ENCODE data around the gene ZNF217. TPM values are rescaled to one million over a fixed set of nuclear protein-coding genes. Genes with fewer than 3 reads are reported as not detected.
A peak's percentile ranks its signal among the peaks of the same experiment; 100 is the strongest.
"Not testable (repeated sequence)": the region's sequence is repeated elsewhere in the genome, so short reads cannot be mapped to it uniquely, and the experiment has no call there.

Gene ZNF217
- polyA plus RNA-seq, 2 of the 4 experiments (the other 2 are of a cell fraction): 22.2 to 30.5 TPM

GRCh38 chr20:53597030-53597482, 3.4 kb upstream of the ZNF217 start:
- no peak for ATAC-seq
- ChIA-PET POLR2A (interaction anchor here (0.7 to 5.3 kb wide), 6 partner anchors 26 to 319 kb away, joined by 3 to 69 read pairs (median 6); no protein-coding TSS in a partner anchor), CTCF (interaction anchor here (0.5 to 1.7 kb wide), 4 partner anchors 25 to 343 kb away, joined by 3 to 6 read pairs (median 4); no protein-coding TSS in a partner anchor)
- H3K4me1 ChIP-seq: peaks cover 28% of the 10 kb centered on the region
- no peak for FAIRE-seq
- peak overlapping the region; percentile 88 to 91 for H3K27ac ChIP-seq
- H3K9me3 ChIP-seq: no peaks in the 10 kb centered on the region
- WGBS (ENCODE audit: missing lambda C conversion rate): 49% methylated on average over 3 of the region's 3 CpGs
- no peak for TF ChIP-seq JUNB (IDR thresholded peaks at IDR 0.05)
- DNase-seq (ENCODE audit: low read depth in 1 of 2, low spot score in 1 of 2): no peak
- H3K4me3 ChIP-seq: peak overlapping the region; percentile 19; the same call in 1 of the 3 replicates
- peak overlapping the region; percentile 94 for H3K4me2 ChIP-seq

DNA sequence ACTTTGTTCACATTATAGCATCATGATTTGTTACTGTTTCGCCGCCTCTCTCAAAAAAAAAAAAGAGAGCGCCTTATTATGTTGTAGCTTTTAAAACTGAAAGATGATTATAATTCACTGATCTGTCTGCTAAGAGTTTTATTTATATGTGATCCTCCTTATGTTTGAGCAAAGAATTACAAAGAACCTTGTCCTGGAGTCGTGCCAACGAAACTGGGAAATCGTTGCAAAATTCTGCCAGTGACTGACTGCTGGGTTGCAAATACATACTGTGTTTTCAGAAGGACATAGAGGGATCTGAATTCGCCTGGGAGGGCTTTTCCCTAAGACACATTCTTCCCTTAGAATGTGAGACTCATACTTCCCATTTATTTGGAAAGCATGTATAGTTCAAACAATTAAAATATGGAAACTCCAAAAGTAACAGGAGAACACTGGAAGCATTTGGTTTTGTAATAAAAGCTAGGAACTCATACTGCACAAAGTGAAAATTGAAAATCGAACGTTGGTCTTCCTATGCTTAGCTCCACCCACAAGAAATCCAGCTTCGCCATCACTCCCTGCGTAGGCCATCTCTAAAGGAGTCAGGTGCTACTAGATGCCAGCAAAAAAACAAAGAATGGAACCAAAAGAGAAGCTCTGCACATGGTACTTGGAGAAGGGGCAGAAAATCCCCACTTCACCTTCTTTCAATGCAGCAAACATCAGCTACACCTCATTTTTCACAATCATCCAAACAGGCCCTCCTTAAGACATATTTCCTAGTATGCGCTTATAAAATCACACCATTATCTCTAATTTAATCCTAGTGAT, 2.8 kb upstream of the ZNF217 start:
- Histone ChIP-seq H3K4me2 (peak overlapping the region; percentile 94), H3K27ac (peak overlapping the region; percentile 88 to 91), H3K4me3 (peak overlapping the region; percentile 19; the same call in 1 of the 3 replicates), H3K4me1 (peaks cover 28% of the 10 kb centered on the region)
- ATAC-seq; H3K9me3 ChIP-seq; DNase-seq (ENCODE audit: low read depth in 1 of 2, low spot score in 1 of 2): not testable (repeated sequence)
- WGBS (ENCODE audit: missing lambda C conversion rate): 10% methylated on average over 12 of the region's 12 CpGs
- CTCF ChIA-PET: interaction anchor here (0.5 to 1.7 kb wide), 6 partner anchors 12 to 343 kb away, joined by 3 to 6 read pairs (median 4); no protein-coding TSS in a partner anchor
- peak; percentile 59 for FAIRE-seq
- 0 out of 5 replicates have a peak, but pooled peaks of 1 of the 2 experiments have one; percentile 31 for TF ChIP-seq JUN (IDR thresholded peaks at IDR 0.05)
- TF ChIP-seq CEBPB (IDR thresholded peaks at IDR 0.05): peak; percentile 50 to 63; a peak in 2 of 4 replicates
- POLR2A ChIA-PET: interaction anchor here (0.8 to 5.3 kb wide), 5 partner anchors 27 to 320 kb away, joined by 3 to 69 read pairs (median 7); no protein-coding TSS in a partner anchor

DNA sequence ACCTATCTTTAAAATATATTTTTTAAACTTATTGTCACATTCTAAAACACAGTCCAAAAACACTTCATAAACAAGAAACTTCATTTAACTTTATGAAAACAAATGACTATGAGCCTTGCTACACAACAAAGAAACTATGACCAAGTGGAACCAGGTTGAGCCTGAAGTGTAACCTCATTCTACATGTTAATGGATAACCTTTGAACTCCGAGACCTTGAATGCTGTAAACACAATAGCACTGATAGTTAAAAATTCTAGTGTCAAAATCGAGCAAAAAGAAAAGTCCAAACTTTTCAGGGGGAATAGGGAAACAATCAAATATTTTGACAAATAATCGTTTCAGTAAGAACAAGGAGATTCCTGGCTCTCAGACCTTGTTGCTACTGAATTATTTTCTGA, 2.1 kb upstream of the ZNF217 start:
- FAIRE-seq; H3K9me3 ChIP-seq; H3K4me3 ChIP-seq; DNase-seq (ENCODE audit: low read depth in 1 of 2, low spot score in 1 of 2); ATAC-seq: not testable (repeated sequence)
- Histone ChIP-seq H3K4me2 (peak overlapping the region; percentile 94), H3K27ac (peak overlapping the region; percentile 88 to 91), H3K4me1 (peaks cover 28% of the 10 kb centered on the region)
- 0% methylated on average over 3 of the region's 3 CpGs for WGBS (ENCODE audit: missing lambda C conversion rate)
- ChIA-PET CTCF (interaction anchor here (1.0 to 1.2 kb wide), 3 partner anchors 13 to 177 kb away, joined by 3 to 5 read pairs (median 4); no protein-coding TSS in a partner anchor), POLR2A (interaction anchor here (1.4 to 5.3 kb wide), 3 partner anchors 27 to 157 kb away, joined by 4 to 69 read pairs (median 7); no protein-coding TSS in a partner anchor)

GRCh38 chr20:53595018-53595378, 1.4 kb upstream of the ZNF217 start:
- CTCF ChIA-PET: interaction anchor here (0.7 to 2.1 kb wide), 9 partner anchors 12 to 345 kb away, joined by 3 to 12 read pairs (median 4); no protein-coding TSS in a partner anchor
- peak overlapping the region; percentile 94 for H3K4me2 ChIP-seq
- DNase-seq (ENCODE audit: low read depth in 1 of 2, low spot score in 1 of 2) (no peak), ATAC-seq (no peak), FAIRE-seq (no peak)
- TF ChIP-seq, protein P1, sequence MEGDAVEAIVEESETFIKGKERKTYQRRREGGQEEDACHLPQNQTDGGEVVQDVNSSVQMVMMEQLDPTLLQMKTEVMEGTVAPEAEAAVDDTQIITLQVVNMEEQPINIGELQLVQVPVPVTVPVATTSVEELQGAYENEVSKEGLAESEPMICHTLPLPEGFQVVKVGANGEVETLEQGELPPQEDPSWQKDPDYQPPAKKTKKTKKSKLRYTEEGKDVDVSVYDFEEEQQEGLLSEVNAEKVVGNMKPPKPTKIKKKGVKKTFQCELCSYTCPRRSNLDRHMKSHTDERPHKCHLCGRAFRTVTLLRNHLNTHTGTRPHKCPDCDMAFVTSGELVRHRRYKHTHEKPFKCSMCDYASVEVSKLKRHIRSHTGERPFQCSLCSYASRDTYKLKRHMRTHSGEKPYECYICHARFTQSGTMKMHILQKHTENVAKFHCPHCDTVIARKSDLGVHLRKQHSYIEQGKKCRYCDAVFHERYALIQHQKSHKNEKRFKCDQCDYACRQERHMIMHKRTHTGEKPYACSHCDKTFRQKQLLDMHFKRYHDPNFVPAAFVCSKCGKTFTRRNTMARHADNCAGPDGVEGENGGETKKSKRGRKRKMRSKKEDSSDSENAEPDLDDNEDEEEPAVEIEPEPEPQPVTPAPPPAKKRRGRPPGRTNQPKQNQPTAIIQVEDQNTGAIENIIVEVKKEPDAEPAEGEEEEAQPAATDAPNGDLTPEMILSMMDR (IDR thresholded peaks at IDR 0.05): no peak
- TF ChIP-seq, protein P2, sequence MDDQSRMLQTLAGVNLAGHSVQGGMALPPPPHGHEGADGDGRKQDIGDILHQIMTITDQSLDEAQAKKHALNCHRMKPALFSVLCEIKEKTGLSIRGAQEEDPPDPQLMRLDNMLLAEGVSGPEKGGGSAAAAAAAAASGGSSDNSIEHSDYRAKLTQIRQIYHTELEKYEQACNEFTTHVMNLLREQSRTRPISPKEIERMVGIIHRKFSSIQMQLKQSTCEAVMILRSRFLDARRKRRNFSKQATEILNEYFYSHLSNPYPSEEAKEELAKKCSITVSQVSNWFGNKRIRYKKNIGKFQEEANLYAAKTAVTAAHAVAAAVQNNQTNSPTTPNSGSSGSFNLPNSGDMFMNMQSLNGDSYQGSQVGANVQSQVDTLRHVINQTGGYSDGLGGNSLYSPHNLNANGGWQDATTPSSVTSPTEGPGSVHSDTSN (IDR thresholded peaks at IDR 0.05): no peak
- TF ChIP-seq, protein P3, sequence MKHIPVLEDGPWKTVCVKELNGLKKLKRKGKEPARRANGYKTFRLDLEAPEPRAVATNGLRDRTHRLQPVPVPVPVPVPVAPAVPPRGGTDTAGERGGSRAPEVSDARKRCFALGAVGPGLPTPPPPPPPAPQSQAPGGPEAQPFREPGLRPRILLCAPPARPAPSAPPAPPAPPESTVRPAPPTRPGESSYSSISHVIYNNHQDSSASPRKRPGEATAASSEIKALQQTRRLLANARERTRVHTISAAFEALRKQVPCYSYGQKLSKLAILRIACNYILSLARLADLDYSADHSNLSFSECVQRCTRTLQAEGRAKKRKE (CRISPR knock-in tag; IDR thresholded peaks at IDR 0.05; ENCODE audit: low read depth): no peak
- TF ChIP-seq RCOR1 (IDR thresholded peaks at IDR 0.05; ENCODE audit: low read depth, low read length) (no peak), MYC (IDR thresholded peaks at IDR 0.05; ENCODE audit: borderline replicate concordance, low read length) (no peak), BHLHE40 (IDR thresholded peaks at IDR 0.05; ENCODE audit: low read depth, low read length) (no peak), NPAS2 (CRISPR knock-in tag; IDR thresholded peaks at IDR 0.05; ENCODE audit: borderline replicate concordance) (no peak), HDAC2 (IDR thresholded peaks at IDR 0.05) (no peak), FOSL2 (IDR thresholded peaks at IDR 0.05) (no peak), FOSL2 (CRISPR knock-in tag; IDR thresholded peaks at IDR 0.05) (no peak), EP300 (IDR thresholded peaks at IDR 0.05) (no peak), RAD21 (conservative IDR thresholded peaks at IDR 0.05 in 1 of 2, IDR thresholded peaks at IDR 0.05 in 1 of 2) (no peak), MAX (IDR thresholded peaks at IDR 0.05) (no peak), MAFK (IDR thresholded peaks at IDR 0.05; ENCODE audit: partially characterized antibody) (no peak), MAZ (IDR thresholded peaks at IDR 0.05; ENCODE audit: borderline replicate concordance, low read depth, low read length) (no peak), CBX2 (IDR thresholded peaks at IDR 0.05; ENCODE audit: borderline replicate concordance, low read depth) (no peak), KDM5A (IDR thresholded peaks at IDR 0.05) (no peak), TP53 (CRISPR knock-in tag; IDR thresholded peaks at IDR 0.05) (no peak)
- TF ChIP-seq, protein P4, sequence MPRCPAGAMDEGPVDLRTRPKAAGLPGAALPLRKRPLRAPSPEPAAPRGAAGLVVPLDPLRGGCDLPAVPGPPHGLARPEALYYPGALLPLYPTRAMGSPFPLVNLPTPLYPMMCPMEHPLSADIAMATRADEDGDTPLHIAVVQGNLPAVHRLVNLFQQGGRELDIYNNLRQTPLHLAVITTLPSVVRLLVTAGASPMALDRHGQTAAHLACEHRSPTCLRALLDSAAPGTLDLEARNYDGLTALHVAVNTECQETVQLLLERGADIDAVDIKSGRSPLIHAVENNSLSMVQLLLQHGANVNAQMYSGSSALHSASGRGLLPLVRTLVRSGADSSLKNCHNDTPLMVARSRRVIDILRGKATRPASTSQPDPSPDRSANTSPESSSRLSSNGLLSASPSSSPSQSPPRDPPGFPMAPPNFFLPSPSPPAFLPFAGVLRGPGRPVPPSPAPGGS (IDR thresholded peaks at IDR 0.05): no peak
- H3K27ac ChIP-seq: peak overlapping the region; percentile 88 to 91
- H3K4me1 ChIP-seq: peaks cover 30% of the 10 kb centered on the region
- H3K9me3 ChIP-seq: no peaks in the 10 kb centered on the region
- 2% methylated on average over 7 of the region's 7 CpGs for WGBS (ENCODE audit: missing lambda C conversion rate)
- POLR2A ChIA-PET: interaction anchor here (0.7 to 5.3 kb wide), 17 partner anchors 16 to 1285 kb away, joined by 3 to 69 read pairs (median 8); no protein-coding TSS in a partner anchor
- peak overlapping the region; percentile 52 for H3K4me3 ChIP-seq

All from A549 (cell line).